NCI-H2196 treated with DMSO at 0.1 percent for 48 hours (cell line): ENCODE measurements around the gene PRDM16.

Experiments used
- DNase-seq: peaks from one replicate; lab custom pipeline; 2025; ENCODE audit not compliant: unreplicated experiment; lab: John Stamatoyannopoulos, UW

The PRDM16 gene

GRCh38 chr1:3465091-3465934 is 396.3 kb downstream of the PRDM16 start:
- DNase-seq: no peak

DNA sequence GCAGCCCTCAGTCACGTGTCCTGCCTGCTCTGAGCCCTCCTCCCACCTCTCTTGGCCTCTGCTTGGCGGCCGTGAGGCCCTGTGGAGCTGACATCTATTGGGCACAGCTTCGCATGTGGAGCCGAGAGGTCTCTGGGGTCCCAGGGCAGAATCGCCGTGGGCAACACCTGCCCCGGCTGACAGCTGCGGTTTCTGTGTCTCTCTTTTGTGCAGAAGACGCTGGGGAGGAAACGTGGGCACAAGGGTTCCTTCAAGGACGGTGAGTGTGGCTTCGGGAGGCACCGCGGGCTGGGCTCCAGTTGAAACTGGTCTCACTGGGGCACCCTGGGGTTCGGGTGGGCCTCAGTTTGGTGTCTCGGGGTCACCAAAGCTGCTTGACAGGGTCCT is 396.9 kb downstream of the PRDM16 start:
- no peak for DNase-seq

GRCh38 chr1:3466366-3467075 is 397.5 kb downstream of the PRDM16 start:
- DNase-seq: no peak

DNA sequence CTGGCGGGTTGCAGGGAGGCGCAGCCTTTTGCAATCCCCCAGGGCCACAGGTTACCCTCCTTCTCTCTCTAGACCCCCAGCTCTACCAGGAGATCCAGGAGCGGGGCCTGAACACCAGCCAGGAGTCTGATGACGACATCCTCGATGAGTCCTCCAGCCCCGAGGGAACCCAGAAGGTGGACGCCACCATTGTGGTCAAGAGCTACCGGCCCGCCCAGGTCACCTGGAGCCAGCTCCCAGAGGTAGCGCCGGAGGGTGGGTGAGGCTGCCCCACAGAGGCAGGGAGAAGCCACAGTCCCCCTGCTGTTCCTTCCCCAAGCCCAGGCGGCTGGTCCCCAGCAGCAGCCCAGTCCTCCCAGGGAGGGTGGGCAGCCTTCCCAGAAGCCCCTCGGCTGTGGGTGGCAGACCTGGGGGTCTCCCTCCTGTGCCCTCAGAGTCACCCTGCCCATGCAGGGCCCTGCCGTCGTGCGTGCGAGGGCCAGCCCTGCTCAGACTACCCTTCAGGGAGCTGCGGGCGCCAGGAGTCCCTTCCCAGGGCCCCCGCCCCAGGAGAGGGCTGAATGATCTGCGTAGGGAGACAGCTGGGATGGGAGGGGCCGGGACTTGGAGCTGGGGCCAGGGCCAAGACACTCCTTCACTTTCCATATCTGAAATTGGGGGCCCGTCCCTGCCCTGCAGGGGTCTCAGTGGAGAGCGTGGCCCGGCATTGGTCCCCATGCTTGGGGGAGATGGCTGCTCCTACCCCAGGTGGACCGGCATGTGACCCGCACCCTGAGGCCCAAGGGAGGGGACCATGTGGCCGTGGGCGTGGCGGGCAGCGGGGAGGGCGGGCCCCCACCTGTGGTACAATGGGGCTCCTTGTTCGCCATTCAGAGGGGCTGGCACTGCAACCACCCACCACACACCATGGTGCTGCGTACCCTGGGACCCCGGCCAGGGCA is 398.4 kb downstream of the PRDM16 start:
- no peak for DNase-seq

DNA sequence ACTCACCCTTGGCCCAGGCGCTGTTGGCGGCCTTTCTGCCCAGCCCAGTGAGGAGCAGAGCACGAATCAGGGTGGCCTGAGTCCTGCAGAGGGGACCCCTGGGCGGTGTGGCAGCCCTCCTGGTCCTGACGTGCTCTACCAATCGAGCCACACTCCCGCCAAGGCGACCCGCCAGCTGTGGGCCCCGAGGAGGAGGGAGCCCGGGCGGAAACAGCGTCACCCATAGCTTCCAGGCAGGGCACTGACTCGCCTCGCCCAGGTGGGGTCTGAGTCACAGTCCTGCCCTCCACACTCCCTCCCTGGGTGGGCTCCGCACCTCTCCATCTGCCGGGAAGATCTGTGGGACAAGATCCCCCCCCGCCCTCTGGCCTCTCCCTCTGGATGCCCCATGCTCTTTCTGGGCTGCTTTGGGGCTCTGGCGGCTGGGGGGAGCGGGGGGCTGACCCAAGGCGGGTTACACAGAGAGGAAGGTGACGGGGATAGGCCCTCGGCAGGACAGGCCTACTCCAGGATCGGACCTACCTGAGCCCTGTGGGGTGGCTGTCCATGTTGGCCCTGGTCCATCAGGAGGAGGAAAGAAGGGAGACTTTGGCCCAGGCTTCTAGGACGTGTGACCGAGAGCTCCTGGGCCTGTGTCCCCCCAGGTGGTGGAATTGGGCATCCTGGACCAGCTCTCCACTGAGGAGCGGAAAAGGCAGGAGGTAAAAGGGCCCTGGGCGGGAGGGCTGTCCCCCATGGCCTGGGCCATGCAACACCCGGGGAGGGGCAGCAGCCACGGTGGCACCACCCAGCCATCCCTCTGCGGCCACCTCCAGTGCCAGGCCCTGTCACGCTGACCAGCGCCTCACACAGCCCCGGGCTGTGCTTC is 399.5 kb downstream of the PRDM16 start:
- DNase-seq: no peak

DNA sequence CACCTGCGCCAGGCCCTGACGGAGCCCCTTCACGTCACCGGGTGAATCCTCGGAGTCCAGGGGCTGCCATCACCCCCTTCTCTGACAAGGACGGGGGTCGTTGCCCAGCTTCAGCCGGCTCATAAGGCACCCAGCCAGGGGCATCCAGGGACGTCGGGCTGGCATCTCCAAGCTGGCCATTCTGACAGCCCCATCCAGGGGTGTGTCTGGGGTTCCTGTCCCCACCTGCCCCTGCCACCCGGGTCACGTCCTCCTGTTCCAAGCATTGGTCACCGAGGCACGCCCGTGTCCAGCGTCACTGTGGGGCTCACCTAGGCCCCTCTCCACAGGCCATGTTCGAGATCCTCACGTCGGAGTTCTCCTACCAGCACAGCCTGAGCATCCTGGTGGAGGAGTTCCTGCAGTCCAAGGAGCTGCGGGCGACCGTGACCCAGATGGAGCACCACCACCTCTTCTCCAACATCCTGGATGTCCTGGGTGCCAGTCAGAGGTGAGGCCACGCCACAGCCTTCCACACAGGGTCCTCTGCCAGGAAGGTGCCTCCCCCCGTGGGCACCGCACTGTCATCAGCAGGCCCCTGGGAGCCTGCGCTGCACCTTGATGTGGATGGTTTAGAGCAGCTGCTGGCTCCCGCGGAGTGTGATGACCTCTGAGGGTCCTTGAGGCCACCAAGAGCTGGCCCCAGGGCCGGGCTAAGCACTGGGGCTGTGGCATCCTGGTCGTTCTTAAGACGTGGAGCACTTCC is 400.3 kb downstream of the PRDM16 start:
- DNase-seq: no peak

GRCh38 chr1:3469849-3470649 is 401.0 kb downstream of the PRDM16 start:
- no peak for DNase-seq

DNA sequence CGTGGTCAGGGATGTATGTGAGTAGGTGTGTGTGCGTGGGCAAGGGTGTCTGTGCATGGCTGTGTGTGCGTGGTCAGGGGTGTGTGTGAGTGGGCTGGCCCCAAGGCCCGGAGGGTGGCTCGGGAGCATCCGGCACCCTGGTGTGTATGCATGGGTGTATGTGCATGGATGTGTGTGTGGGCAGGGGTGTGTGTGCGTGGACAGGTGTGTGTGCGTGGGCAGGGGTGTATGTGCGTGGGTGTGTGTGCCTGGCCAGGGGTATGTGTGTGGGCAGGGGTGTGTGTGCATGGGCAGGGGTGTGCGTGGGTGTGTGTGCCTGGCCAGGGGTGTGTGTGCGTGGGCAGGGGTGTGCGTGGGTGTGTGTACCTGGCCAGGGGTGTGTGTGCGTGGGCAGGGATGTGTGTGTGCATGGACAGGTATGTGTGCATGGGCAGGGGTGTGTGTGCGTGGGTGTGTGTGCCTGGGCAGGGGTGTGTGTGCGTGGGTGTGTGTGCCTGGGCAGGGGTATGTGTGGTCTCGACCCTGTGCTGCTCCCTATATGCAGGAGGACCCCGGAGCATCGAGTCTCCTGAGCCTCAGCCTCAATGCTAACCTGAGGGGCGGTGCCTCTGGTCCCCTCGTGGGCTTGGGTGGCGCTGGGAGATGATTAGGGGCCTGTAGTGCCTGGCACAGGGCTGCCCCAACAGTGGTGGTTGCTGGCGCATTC is 401.8 kb downstream of the PRDM16 start:
- DNase-seq: no peak

DNA sequence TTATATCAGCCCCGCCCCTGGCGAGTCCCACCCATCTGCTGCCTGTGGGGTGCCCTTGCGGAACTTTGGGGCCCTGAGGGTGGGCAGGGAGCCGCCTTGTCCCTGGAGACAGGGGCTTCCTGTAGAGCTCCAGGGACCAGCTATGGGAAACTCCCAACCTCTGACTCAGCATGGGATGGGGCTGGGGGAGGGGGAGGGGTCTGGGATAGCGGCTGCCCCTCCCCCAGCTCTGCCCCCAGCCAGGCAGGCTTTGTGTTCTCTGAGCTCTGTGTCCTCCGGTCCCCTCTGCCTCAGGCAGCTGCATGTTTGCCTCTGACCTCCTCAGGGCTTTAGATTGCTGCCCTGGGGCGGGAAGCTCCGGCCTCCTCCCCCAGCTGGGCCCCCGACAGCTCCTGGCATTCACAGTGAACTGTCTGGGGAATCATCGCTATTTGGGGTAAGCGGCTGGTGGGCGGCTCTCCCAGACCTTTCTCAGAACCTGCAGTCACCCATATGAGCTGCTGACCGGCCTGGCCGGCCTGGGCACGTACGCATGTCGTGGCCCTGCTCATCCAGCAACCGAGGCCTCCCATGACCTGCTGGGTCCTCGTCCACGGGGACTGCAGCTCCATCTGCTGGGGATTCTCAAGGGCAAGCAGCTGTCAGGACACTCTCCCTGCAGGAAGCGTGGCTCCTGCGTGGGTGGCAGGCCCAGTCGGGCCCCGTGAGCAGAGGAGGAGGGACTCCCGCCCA is 402.5 kb downstream of the PRDM16 start:
- no peak for DNase-seq

DNA sequence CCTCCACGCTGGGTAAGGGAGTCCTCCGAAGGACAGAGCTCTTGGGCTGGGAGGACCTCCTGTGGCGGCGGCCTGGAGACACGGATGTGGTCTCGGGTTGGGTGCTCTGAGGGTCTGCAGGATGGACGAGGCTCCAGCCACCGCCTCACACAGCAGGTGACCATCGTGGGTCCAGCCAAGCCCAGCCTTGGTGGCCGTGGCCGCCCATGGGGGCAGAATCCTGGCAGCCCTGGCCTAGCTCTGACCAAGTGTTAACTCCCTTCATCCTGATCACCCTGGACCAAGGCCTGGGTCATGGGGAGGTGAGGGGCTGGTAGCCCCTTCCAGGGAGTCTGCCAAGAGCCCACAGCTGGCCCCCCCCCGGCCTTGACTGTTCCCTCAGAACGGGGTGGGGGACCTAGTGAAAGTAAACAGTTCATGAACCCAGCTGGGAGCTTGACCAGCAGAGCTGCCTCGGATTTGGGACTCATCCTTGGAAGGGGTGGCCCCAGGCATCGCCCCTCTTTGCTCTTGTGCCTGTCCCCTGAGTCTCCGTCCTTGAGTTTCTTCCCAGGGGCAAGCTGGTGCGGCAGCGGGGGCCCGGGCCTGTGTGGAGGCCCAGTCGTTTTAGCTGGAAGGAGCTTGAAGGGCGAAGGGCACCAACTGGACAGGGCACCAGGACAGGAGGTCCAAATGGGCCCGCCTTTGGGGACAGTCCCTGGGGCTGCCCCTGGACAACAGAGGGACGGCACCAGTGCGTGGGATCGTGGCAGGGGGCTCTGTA is 403.3 kb downstream of the PRDM16 start:
- DNase-seq: no peak

DNA sequence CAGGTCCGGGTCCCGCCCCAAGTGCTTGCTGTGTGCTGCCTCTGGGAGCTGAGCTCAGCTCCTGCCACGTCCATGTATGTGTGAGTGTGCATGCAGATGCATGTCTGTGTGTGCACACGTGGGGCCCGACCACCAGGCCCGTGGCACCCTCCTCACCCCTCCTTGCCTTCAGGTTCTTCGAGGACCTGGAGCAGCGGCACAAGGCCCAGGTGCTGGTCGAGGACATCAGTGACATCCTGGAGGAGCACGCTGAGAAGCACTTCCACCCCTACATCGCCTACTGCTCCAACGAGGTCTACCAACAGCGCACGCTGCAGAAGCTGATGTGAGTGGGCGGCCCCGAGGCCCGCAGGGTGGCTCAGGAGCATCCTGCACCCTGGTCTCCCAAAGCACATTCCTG is 403.9 kb downstream of the PRDM16 start:
- no peak for DNase-seq

DNA sequence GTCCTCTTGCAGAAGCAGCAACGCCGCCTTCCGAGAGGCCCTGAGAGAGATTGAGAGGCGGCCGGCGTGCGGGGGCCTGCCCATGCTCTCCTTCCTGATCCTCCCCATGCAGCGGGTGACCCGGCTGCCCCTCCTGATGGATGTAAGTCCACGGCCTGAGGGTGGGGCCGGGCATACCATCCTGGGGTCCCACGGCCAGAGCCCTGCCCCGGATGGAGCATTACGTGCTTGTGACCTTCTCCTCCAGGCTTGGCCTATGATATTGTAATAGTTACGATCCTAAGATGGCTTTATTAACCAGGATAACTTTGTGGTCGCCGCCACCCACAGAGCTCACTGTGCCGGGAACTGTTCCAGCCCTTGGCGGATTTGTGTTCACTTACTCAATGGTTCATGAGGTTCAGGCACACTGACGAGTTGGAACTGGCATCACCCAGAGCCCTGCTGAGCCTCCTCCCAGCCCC is 404.4 kb downstream of the PRDM16 start:
- no peak for DNase-seq

GRCh38 chr1:3474016-3474415 is 405.0 kb downstream of the PRDM16 start:
- no peak for DNase-seq

GRCh38 chr1:3474421-3474820 is 405.4 kb downstream of the PRDM16 start:
- DNase-seq: no peak

- DNase-seq: no peak
Observed at GRCh38 chr1:3475839-3476573, 407.0 kb downstream of the PRDM16 start.

GRCh38 chr1:3476666-3477065 is 407.7 kb downstream of the PRDM16 start:
- no peak for DNase-seq
